GM10248 (cell line): Measurements from ENCODE around the gene UPK3A.
"Not testable (repeated sequence)": the region's sequence is repeated elsewhere in the genome, so short reads cannot be mapped to it uniquely, and the experiment has no call there.

Source experiments
- CTCF ChIA-PET: fragments of 300-600 bp; sonication (Branson Sonifier 250); formaldehyde crosslinking; extraction: SDS; loops from one replicate; lab custom pipeline; 2021; ENCODE audit warnings: antibody characterized with exemption; lab: Yijun Ruan, JAX
- POLR2A ChIA-PET: fragments of 350-650 bp; sonication (Branson Sonifier 250); formaldehyde crosslinking; extraction: SDS; loops from one replicate; lab custom pipeline; 2020; ENCODE audit warnings: antibody characterized with exemption; lab: Yijun Ruan, JAX
- DNase-seq: peaks from one replicate; pipeline ENCODE4 v3.0.0; 2012; ENCODE audit errors: extremely low spot score
- CTCF ChIP-seq: IDR thresholded peaks from 2 replicates; pipeline ENCODE4 v1.5.1; 2012; ENCODE audit warnings: mild to moderate bottlenecking, low read depth; ENCODE audit errors: extremely low read depth, missing control alignments, control extremely low read depth

UPK3A gene

GRCh38 chr22:45320357-45320976 is 35.7 kb downstream of the UPK3A start:
- no peak for DNase-seq
- TF ChIP-seq CTCF, result no peak
- ChIA-PET POLR2A (no interaction called here), CTCF (no interaction called here)

GRCh38 chr22:45321827-45322226 is 37.1 kb downstream of the UPK3A start:
- no peak for TF ChIP-seq CTCF
- DNase-seq, result no peak
- CTCF ChIA-PET, result no interaction called here
- POLR2A ChIA-PET, result no interaction called here

- DNase-seq, result no peak
- ChIA-PET CTCF (no interaction called here), POLR2A (no interaction called here)
- TF ChIP-seq CTCF, result no peak
Measured at GRCh38 chr22:45322873-45323525, 38.2 kb downstream of the UPK3A start.

GRCh38 chr22:45323695-45324094 is 38.9 kb downstream of the UPK3A start:
- no peak for DNase-seq
- CTCF ChIA-PET, result no interaction called here
- TF ChIP-seq CTCF, result no peak
- POLR2A ChIA-PET, result no interaction called here

GRCh38 chr22:45324311-45324711 is 39.6 kb downstream of the UPK3A start:
- ChIA-PET CTCF (no interaction called here), POLR2A (no interaction called here)
- no peak for DNase-seq
- TF ChIP-seq CTCF, result no peak

- DNase-seq, CTCF ChIA-PET: not testable (repeated sequence)
Measured at GRCh38 chr22:45328261-45328660, 43.5 kb downstream of the UPK3A start.

GRCh38 chr22:45328822-45329529 is 44.2 kb downstream of the UPK3A start:
- no peak for DNase-seq
- no peak for TF ChIP-seq CTCF
- ChIA-PET CTCF (no interaction called here), POLR2A (no interaction called here)

More at GRCh38 chr22:45328261-45328660, 43.5 kb downstream of the UPK3A start:
- POLR2A ChIA-PET, result not testable (repeated sequence)
